SKM-1 (cell line): ENCODE measurements around the gene PRAMEF12.
"Not testable (repeated sequence)": the region's sequence is repeated elsewhere in the genome, so short reads cannot be mapped to it uniquely, and the experiment has no call there.

ENCODE experiments used
- DNase-seq: peaks from one replicate; lab custom pipeline; 2025; ENCODE audit not compliant: unreplicated experiment; lab: John Stamatoyannopoulos, UW

PRAMEF12 gene

GRCh38 chr1:12773438-12773837 lies at the start of gene PRAMEF12:
Gene PRAMEF12 (plus strand): TSS chr1:12773738. CDS start chr1:12774868, 1,130 bp downstream.
- DNase-seq = no peak

- no peak for DNase-seq
Observed at GRCh38 chr1:12728391-12728790, 45.1 kb upstream of the PRAMEF12 start.

GRCh38 chr1:12730156-12730555 lies 43.4 kb upstream of the PRAMEF12 start:
- no peak for DNase-seq

DNA sequence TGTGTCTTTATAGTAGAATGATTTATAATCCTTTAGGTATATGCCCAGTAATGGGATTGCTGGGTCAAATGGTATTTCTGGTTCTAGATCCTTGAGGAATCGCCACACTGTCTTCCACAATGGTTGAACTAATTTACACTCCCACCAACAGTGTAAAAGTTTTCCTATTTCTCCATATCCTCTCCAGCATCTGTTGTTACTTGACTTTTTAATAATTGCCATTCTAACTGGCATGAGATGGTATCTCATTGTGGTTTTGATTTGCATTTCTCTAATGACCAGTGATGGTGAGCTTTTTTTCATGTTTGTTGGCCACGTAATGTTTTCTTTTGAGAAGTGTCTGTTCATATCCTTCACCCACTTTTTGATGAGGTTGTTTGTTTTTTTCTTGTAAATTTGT lies 42.5 kb upstream of the PRAMEF12 start:
- not testable (repeated sequence) for DNase-seq

DNA sequence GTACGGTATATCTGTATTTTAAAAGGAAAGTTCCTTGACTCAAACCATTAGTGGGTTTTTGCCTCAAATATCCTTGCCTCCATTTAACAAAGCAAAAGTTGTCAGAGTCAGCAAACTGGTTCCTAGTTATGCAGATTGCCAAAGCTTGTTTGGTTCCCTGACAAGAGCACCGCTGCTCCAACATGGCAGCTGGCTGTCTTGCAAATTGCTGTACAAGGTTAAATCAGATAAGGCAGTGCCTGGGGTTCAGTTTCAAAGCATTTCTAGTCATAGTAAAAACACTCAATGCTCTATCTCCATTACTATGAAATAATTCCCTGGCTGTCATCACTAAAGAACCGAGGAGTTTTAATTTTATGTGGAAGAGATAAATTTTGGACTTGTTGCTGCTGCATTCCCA lies 38.9 kb upstream of the PRAMEF12 start:
- DNase-seq = no peak

- no peak for DNase-seq
Observed at GRCh38 chr1:12738934-12739333, 34.6 kb upstream of the PRAMEF12 start.

GRCh38 chr1:12739613-12740012 lies 33.9 kb upstream of the PRAMEF12 start:
- no peak for DNase-seq

- no peak for DNase-seq
Observed at GRCh38 chr1:12741946-12742345, 31.6 kb upstream of the PRAMEF12 start.

- no peak for DNase-seq
Observed at GRCh38 chr1:12745126-12745991, 28.2 kb upstream of the PRAMEF12 start.

DNA sequence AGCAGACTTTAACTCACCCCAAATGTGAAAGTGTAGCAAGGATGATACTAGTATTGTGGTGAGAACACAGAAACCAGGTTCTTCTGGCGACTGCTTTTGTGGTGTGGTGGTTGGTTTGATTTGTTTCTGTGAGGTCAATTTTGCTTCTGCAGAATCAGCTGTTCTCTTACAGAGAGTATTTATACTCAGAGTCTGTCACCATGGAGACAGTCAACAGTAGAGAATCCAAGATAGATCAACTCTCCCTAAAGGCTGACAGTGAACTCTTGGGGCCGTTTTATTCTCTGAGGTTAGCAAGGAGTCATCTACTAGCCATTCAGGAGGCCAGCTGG lies 27.6 kb upstream of the PRAMEF12 start, which contains the start of gene CFAP107:
TSS of gene CFAP107 (plus strand) at position 209 of the 332 bp plus-strand sequence. CDS start 231 bp downstream, outside the sequence.
- no peak for DNase-seq

- no peak for DNase-seq
Observed at GRCh38 chr1:12748778-12749355, 24.7 kb upstream of the PRAMEF12 start.

DNA sequence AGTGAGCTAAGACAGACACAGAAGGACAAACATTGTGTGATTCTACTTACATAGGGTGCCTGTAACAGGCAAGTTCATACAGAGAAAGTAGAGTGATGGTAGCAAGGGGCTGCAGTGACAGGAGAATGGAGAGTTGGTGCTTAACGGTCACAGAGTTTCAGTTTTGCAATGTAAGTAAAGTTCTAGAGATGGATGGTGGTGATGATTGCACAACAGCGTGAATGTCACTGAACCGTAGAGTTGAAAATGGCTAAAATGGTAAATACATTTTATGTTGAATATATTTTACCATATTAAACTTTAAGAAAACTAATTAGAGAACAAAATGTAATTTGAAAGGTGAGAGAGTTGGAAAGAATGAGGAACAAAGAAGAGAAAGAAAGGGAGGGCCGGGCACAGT lies 18.8 kb upstream of the PRAMEF12 start:
- DNase-seq = no peak

DNA sequence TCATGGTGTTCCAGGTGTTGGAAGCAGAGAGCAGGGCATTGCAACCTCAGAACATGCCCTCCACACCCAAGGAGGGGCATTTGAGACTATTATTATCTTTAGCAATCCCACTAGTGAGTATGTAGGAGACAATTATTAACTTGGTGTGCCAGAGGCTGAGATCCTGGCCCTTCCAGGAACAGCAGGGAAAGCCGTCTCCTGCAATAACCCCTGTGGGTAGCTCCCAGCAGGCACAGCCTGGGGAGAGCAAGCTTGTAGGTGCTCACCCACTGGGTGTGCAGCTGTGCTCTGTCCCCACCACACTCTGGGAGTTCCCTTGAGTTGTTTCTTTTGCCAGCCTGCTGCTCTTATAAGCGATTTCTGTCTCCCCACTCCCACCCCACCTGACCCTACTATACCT lies 17.3 kb upstream of the PRAMEF12 start:
- DNase-seq = no peak

- DNase-seq = no peak
Observed at GRCh38 chr1:12756768-12757413, 16.6 kb upstream of the PRAMEF12 start.

DNA sequence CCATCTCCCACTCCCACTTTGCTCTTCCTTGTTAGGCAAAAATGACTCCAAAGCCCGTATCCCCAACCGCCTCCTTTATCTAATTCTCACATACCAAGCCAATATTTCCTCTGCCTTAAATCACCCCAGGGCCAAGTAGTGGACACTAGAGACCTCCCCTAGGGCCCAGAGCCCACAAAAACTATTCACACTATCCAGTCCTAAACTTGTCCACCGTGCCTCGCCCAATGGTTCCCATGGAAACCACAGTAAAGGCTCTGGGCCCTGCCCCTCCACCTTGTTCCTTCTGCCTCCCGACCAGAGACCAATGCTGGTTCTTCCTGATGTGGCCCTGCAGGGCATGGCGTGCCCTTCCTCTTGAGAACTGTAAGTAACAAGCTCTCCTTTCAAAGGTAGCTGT lies 15.7 kb upstream of the PRAMEF12 start:
- DNase-seq = no peak

GRCh38 chr1:12760256-12760795 lies 13.2 kb upstream of the PRAMEF12 start:
- no peak for DNase-seq

- no peak for DNase-seq
Observed at GRCh38 chr1:12761781-12762180, 11.8 kb upstream of the PRAMEF12 start.

- DNase-seq = no peak
Observed at GRCh38 chr1:12762766-12763165, 10.8 kb upstream of the PRAMEF12 start.

DNA sequence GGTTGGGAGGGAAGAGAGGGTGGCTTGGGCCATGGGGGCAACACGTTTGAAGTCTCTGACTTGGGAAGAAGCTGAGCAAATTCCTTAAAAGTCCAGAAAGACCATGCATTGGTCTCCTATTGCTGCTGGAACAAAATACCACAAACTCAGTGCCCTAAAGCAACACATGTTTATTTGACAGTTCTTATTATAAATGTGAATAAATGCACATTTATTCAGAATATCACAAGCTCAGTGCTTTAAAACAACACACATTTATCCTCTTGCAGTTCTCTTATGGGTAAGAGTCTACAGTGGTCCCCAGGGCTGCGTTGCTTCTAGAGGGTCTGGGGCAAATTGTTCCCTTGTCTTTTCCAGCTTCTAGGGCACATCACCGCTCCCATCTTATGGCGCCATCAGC lies 10.1 kb upstream of the PRAMEF12 start:
- DNase-seq = no peak

DNA sequence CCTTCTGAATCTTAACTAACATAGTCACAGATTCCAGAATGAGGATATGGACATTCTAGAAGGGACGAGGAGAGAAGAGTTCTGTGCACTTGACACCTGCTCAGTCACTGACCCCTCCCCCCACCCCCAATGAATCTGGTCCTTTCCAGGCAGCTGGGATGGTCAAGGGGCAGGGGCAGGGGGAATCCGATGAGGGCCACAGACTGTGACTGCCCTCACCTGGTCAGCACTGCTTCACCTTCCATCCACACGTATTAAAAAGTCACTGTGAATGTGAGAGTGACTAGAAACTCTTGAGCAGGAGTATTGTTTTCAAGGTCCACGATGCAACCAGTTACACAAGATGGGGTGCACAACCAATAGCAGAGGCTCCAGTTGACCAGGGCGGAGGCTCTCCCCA lies 9.5 kb upstream of the PRAMEF12 start:
- no peak for DNase-seq

- no peak for DNase-seq
Observed at GRCh38 chr1:12769031-12769430, 4.5 kb upstream of the PRAMEF12 start.

DNA sequence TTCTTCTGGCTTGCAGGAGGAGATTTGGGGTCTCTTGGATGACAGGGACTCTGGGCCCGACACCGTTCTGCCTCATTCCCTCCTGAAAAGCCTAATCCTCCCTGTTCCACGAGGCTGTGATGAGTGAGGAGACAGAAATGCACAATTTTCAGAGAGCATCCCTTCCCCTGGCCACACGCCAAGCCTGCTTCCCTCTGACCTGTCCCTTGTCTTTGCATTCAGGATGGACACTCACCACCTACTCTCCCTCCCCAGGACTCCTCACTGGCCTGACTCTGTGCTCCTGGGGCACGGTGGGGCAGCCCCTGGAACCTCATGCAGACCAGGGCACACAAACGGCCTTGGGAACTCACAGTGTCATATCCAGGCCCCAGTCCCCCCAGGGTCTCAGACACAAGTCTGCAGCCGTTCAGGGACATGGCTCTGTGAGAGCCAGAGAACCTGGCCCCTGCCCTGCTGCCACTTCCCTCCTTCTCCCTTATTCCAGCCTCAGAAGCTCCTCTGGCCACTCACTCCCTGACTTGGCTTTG lies 3.5 kb upstream of the PRAMEF12 start:
- no peak for DNase-seq
